ENCODE measurements around the gene CCDC24.

- TF ChIP-seq CTCF (IDR thresholded peaks at IDR 0.05): no peak
- no peak for TF ChIP-seq POLR2A (IDR thresholded peaks at IDR 0.05)
Observed at GRCh38 chr1:44014365-44015104, 23.1 kb downstream of the CCDC24 start.
